CD4-positive, alpha-beta T cell treated with Interleukin-6 for 4 hours (primary cell): ENCODE data around the gene ZSCAN2.
"Not testable (repeated sequence)": the region's sequence is repeated elsewhere in the genome, so short reads cannot be mapped to it uniquely, and the experiment has no call there.

Experiments
- DNase-seq: peaks from one replicate; pipeline ENCODE4 v3.0.0-alpha.2; 2020; ENCODE audit warnings: mixed read lengths

ZSCAN2 gene

GRCh38 chr15:84600687-84601554 lies at the start of gene ZSCAN2:
Gene ZSCAN2 (plus strand): TSS chr15:84601009. CDS start chr15:84603928, 2,919 bp downstream.
- DNase-seq = peak; percentile 94

- DNase-seq = not testable (repeated sequence)
Observed at GRCh38 chr15:84551624-84552023, 49.2 kb upstream of the ZSCAN2 start.

DNA sequence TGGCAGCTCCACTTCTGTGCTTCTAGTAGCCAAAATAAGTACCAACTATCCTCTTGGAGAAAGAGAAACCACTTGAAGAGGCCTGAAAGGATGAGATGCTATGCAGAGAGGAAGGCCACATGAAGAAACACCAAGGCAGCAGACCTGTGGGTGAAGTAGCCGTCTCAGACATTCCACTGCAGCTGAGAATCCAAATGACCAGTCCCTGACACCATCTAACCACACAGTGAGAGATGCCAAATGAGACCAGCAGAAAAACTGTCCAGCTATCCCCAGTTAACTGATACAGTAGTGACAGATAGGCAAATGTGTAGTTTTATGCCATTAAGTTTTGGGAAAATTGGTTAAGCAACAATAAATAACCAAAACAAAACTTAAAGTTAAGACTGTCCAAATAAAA lies 47.9 kb upstream of the ZSCAN2 start:
- DNase-seq = no peak

GRCh38 chr15:84556690-84557089 lies 44.1 kb upstream of the ZSCAN2 start:
- not testable (repeated sequence) for DNase-seq

GRCh38 chr15:84568021-84568420 lies 32.8 kb upstream of the ZSCAN2 start:
- not testable (repeated sequence) for DNase-seq

GRCh38 chr15:84570164-84570735 lies 30.6 kb upstream of the ZSCAN2 start:
- peak; percentile 66 for DNase-seq

DNA sequence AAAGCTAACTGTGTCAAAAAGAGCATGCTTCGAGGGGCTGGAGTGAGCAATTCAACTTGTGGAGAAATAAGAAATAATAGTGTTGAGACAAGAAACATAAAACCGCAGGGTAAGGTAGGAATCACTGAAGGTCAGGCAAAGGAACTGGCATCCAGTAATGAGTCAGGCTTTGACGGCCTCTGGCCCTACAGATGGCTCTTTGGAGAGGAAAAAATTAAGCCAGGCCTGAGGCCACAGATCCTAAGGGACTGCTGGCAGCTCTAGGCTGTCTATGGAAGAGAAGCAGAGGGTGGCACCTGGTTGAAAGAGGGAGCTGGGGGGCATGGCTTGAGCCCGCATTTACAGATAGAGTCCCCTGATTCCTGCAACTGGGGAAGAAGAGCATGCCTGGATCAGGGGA lies 28.6 kb upstream of the ZSCAN2 start:
- DNase-seq = no peak

DNA sequence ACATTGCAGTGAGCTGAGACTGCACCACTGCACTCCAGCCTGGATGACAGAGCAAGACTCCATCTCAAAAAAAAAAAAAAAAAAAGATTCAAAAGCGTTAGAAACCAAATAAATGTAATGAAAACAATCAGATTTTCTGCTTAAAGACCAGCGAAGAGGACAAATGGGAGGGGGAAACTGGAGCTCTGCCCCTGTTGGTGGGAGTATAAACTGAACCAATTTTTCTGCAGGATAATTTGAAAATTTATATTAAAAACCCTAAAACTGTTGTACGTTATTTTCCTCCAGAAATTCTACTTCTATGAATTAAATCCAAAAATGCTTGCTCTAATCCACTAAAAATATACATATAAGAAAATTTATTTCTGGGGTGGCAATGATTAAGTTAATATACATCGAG lies 25.3 kb upstream of the ZSCAN2 start:
- no peak for DNase-seq

- not testable (repeated sequence) for DNase-seq
Observed at GRCh38 chr15:84577891-84578290, 22.9 kb upstream of the ZSCAN2 start.

GRCh38 chr15:84579261-84579721 lies 21.5 kb upstream of the ZSCAN2 start:
- not testable (repeated sequence) for DNase-seq

- not testable (repeated sequence) for DNase-seq
Observed at GRCh38 chr15:84581676-84582428, 19.0 kb upstream of the ZSCAN2 start.

GRCh38 chr15:84582583-84583157 lies 18.1 kb upstream of the ZSCAN2 start:
- DNase-seq = no peak

- not testable (repeated sequence) for DNase-seq
Observed at GRCh38 chr15:84583921-84584320, 16.9 kb upstream of the ZSCAN2 start.

- DNase-seq = no peak
Observed at GRCh38 chr15:84586696-84587095, 14.1 kb upstream of the ZSCAN2 start.

DNA sequence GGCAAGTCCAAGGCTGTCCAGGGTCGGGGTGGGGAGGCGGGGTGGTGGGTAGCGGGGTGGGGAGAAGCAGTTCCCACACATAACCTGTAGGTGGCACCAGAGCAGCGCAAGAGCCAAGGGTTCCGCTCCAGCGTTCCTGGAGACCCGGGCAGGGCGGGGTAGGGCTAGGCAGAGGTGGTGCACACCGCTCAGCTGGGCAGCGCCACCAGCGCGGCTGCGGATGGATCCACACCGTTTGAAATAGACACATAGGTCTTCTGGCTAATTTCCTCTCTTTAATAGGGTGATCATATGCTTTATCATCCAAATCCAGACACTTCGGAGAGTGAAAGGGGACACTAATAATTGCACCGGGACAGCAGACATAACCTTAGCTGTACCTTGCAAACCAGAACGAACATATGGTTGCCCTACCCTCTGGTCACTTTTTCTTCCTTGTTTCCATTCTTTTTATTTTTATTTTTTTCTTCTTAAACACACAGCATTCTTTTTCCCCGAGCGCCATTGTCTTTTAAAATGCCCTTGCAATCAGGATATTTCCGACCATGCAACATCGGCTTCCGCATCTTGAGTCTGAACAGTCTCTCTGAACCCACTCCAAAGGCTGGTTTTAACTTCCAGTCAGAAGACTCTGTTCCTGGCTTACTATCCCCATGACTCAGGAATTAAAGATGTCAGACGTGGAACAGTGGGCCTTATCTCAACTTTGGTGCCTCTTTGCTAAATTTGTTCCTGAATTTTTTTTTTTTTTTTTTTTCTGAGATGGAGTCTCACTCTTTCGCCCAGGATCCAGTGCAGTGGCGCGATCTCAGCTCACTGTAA lies 12.5 kb upstream of the ZSCAN2 start:
- DNase-seq = peak; percentile 89

DNA sequence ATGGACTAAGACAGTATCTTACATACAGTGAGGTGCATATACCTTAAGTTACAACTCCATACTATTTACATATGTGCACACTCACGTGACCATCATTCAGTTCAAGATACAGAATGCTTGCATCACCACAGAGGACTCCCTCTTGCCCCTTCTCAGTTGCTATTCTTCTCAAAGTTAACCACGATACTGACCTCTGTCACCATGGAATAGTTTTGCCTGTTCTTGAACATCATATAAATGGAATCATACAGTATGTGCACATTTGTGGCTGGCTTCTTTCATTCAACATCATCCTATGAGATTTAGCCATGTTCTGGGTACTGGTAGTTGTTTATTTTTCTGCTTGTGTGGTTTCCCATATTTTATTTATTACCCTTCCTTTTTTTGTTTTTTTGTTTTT lies 10.4 kb upstream of the ZSCAN2 start:
- DNase-seq = no peak

GRCh38 chr15:84591815-84592214 lies 9.0 kb upstream of the ZSCAN2 start:
- no peak for DNase-seq

DNA sequence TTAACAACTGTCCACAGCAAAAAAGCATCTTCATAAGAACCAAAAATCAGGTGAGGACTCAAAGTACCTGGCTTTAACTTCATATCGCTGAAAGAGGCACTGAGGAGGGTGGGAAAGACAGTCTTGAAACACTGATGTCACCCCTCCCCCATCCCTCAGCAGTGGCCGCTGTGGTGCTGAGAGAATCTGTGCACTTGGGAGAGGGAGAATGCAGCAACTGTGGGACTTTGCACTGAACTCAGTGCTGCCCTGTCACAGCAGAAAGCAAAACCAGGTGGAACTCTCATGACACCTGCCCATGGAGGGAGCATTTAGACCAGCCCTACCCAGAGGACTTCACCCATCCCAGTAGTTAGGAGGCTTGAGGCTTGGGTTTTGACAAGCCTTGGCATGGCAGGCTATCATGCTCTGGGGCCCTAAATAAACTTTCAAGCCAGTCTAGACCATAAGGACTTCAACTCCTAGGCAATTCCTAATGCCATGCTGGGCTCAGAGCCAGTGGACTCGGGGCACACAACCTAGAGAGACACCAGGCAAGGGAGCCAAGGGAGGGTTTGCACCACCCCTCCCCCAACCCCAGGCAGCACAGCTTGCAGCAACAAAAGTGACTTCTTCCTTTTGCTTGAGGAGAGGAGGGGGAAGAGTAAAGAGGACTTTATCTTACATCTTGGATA lies 6.1 kb upstream of the ZSCAN2 start:
- DNase-seq = no peak

DNA sequence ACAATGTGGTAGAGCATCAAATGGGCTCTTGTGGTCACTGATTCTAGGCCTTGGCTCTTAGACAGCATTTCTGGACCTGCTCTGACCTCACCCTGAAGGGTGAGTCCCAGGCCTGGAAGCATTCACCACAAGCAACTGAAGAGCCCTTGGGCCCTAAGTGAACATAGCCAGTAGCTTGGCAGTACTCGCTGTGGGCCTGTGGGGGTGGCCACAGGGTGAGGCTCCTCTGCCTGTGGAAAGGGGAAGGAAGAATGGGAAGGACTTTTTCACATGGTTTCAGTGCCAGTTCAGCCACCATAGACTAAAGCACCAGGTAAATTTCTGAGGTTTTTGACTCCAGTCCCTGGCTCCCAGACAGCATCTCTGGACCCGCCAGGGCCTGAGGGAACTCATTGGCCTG lies 5.1 kb upstream of the ZSCAN2 start:
- no peak for DNase-seq

GRCh38 chr15:84597296-84597695 lies 3.5 kb upstream of the ZSCAN2 start:
- DNase-seq = no peak

- DNase-seq = peak; percentile 46
Observed at GRCh38 chr15:84598250-84598649, 2.6 kb upstream of the ZSCAN2 start.

DNA sequence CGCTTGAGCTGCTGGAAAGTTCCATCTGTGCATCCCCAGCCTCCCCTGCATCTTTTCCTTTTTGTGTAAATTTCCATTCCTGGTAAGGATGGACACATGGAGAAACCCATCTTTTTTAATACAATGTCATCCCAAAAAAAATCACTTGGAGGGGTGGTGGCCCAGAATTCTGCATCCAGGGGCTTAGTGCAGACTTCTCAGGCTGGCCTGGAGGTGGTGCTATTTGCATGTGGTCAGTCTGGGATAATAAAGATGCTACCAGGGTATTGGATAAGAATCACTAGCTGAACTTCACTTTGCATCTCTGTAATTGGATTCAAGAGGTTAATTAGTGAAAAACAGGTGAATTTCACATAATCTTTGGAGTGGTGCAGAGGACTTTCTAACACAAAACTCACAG lies 1.8 kb upstream of the ZSCAN2 start:
- peak; percentile 27 for DNase-seq
